PC-9 (cell line): Measurements from ENCODE around the gene KRT80. TPM values are rescaled to one million over a fixed set of nuclear protein-coding genes. Genes with fewer than 3 reads are reported as not detected.
A peak's percentile ranks its signal among the peaks of the same experiment; 100 is the strongest.

Experiments
- BruUV-seq: library from RNA; stranded (reverse); fragments of 400-500 nt; replicated peaks from 2 replicates; lab custom pipeline; 2021; lab: Mats Ljungman, UMichigan
- CTCF ChIA-PET: fragments of 300-600 bp; sonication (Branson Sonifier 250); formaldehyde crosslinking; loops from one replicate; lab custom pipeline; 2022; ENCODE audit warnings: antibody characterized with exemption; lab: Charles Lee
- POLR2A ChIA-PET: fragments of 300-600 bp; sonication (Branson Sonifier 250); formaldehyde crosslinking; loops from one replicate; lab custom pipeline; 2022; ENCODE audit warnings: antibody characterized with exemption; ENCODE audit not compliant: unreplicated experiment; lab: Charles Lee
- DNase-seq, 2 experiments: peaks; one replicate each; pipeline versions ENCODE4 v3.0.0 to v3.0.0-alpha.2; 2015 to 2022; ENCODE audit warnings: mixed read lengths in 1 of 2
- H2AFZ ChIP-seq: fragments of 200-600 bp; sonication (generic); 2 replicates; pipeline ENCODE4 v1.8.1; 2017; ENCODE audit warnings: antibody characterized with exemption
- H3F3A ChIP-seq: fragments of 200-600 bp; sonication (generic); 2 replicates; pipeline ENCODE4 v1.8.1; 2017; ENCODE audit warnings: antibody characterized with exemption, mild to moderate bottlenecking, low read depth; ENCODE audit not compliant: insufficient read depth
- H3K27ac ChIP-seq: fragments of 200-600 bp; sonication (generic); 2 replicates; pipeline ENCODE4 v1.6.1; 2016; ENCODE audit warnings: mixed run types
- H3K27me3 ChIP-seq: fragments of 200-600 bp; sonication (generic); 2 replicates; pipeline ENCODE4 v1.6.1; 2016; ENCODE audit warnings: low read depth, mixed run types; ENCODE audit not compliant: insufficient read depth
- H3K36me3 ChIP-seq: fragments of 200-600 bp; sonication (generic); 2 replicates; pipeline ENCODE4 v1.6.1; 2016; ENCODE audit warnings: low read depth, mixed run types
- H3K4me1 ChIP-seq: fragments of 200-600 bp; sonication (generic); replicated peaks from 2 replicates; pipeline ENCODE4 v1.6.1; 2016; ENCODE audit warnings: mixed run types; ENCODE audit not compliant: insufficient read depth
- H3K4me2 ChIP-seq: fragments of 200-600 bp; sonication (generic); 2 replicates; pipeline ENCODE4 v1.6.1; 2017; ENCODE audit warnings: mixed run types
- H3K4me3 ChIP-seq: fragments of 200-600 bp; sonication (generic); 2 replicates; pipeline ENCODE4 v1.6.1; 2016; ENCODE audit warnings: mixed run types
- H3K79me2 ChIP-seq: fragments of 200-600 bp; sonication (generic); 2 replicates; pipeline ENCODE4 v1.6.1; 2017; ENCODE audit warnings: low read depth, mixed run types
- H3K9me2 ChIP-seq: fragments of 200-600 bp; sonication (generic); 2 replicates; pipeline ENCODE4 v1.8.1; 2017; ENCODE audit warnings: mild to moderate bottlenecking; ENCODE audit not compliant: insufficient read depth
- H3K9me3 ChIP-seq: fragments of 200-600 bp; sonication (generic); 2 replicates; pipeline ENCODE4 v1.8.1; 2016; ENCODE audit warnings: low read depth; ENCODE audit not compliant: insufficient read depth
- H4K20me1 ChIP-seq: fragments of 200-600 bp; sonication (generic); 2 replicates; pipeline ENCODE4 v1.8.1; 2017; ENCODE audit not compliant: insufficient read depth
- CTCF ChIP-seq: fragments of 200-600 bp; sonication (generic); conservative IDR thresholded peaks from 2 replicates; pipeline ENCODE4 v1.6.1; 2017; ENCODE audit warnings: mixed run types, antibody characterized with exemption, mild to moderate bottlenecking, moderate library complexity
- EZH2 ChIP-seq: fragments of 200-600 bp; sonication (generic); IDR thresholded peaks from 2 replicates; pipeline ENCODE4 v1.8.0; 2017; ENCODE audit warnings: antibody characterized with exemption, low read depth
- intact Hi-C: fragments of 100-400 bp; cut with micrococcal nuclease; formaldehyde crosslinking; loops from one replicate; pipeline ENCODE4 v1.10.0; 2022; ENCODE audit not compliant: unreplicated experiment
- total RNA-seq: library from RNA; stranded (reverse); gene quantifications from 2 replicates; pipeline ENCODE4 v1.2.3, GENCODE V29; 2021

The KRT80 gene
- total RNA-seq, 1 experiment from 2014 or later: 94.9 TPM

DNA sequence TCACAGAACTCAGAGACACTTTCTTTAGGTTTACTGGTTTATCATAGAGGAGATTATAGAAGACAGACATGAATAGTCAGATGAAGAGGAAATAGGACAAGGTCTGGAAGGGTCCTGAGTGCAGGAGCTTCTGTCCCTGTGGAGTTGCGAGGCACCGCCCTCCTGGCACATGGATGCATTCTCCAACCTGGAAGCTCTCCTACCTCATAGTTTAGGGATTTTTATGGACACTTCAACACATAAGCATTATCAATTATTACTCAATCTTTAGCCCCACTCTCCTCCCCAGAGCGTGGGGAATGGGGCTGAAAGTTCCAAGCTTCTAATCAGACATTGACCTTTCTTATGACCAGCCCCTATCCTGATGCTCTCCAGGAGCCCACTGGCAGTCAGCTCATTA, 28.7 kb upstream of the KRT80 start:
- POLR2A ChIA-PET: interaction anchor here (0.7 kb wide), 1 partner anchor 10 kb away, joined by 4 read pairs; no protein-coding TSS in a partner anchor
- peak overlapping the region; percentile 54 for H3K4me2 ChIP-seq
- intact Hi-C loops: no loop called here
- peaks cover 94% of the 10 kb centered on the region for H3K4me1 ChIP-seq
- no peaks in the 10 kb centered on the region for H3K27me3 ChIP-seq
- H3K9me3 ChIP-seq: no peaks in the 10 kb centered on the region
- H4K20me1 ChIP-seq: no peaks in the 10 kb centered on the region
- CTCF ChIA-PET: no interaction called here
- H3F3A ChIP-seq: peaks cover 43% of the 10 kb centered on the region
- H3K79me2 ChIP-seq: 0 out of 2 replicates have a peak, but pooled peaks cover 6% of the 10 kb centered on the region
- no peak for DNase-seq
- no TSS peak for BruUV-seq
- no peaks in the 10 kb centered on the region for H3K9me2 ChIP-seq
- no peak overlapping the region for H2AFZ ChIP-seq
- no peaks in the 10 kb centered on the region for H3K36me3 ChIP-seq
- TF ChIP-seq CTCF (no peak), EZH2 (no peak)
- no peak overlapping the region for H3K4me3 ChIP-seq
- H3K27ac ChIP-seq: peak overlapping the region; percentile 68

- Histone ChIP-seq H4K20me1 (no peaks in the 10 kb centered on the region), H3K79me2 (peaks cover 11% of the 10 kb centered on the region; the same call in 1 of the 2 replicates), H3K9me2 (no peaks in the 10 kb centered on the region), H3K4me1 (peaks cover 95% of the 10 kb centered on the region), H3K9me3 (no peaks in the 10 kb centered on the region), H3K27me3 (no peaks in the 10 kb centered on the region), H3F3A (peaks cover 58% of the 10 kb centered on the region), H3K4me3 (peak overlapping the region; percentile 40; the same call in 1 of the 2 replicates), H2AFZ (no peak overlapping the region), H3K27ac (peak overlapping the region; percentile 85), H3K4me2 (peak overlapping the region; percentile 74), H3K36me3 (no peaks in the 10 kb centered on the region)
- no peak for DNase-seq
- ChIA-PET CTCF (no interaction called here), POLR2A (interaction anchor here (0.7 to 1.0 kb wide), 2 partner anchors 71 to 305 kb away, joined by 3 to 5 read pairs; no protein-coding TSS in a partner anchor)
- no peak for TF ChIP-seq CTCF
- TF ChIP-seq EZH2: no peak
- intact Hi-C loops: loop anchor here (5.0 kb wide), 1 partner anchor 654 kb away; no protein-coding TSS in a partner anchor
- BruUV-seq: no TSS peak
Observed at GRCh38 chr12:52218001-52218400, 26.2 kb upstream of the KRT80 start.

GRCh38 chr12:52217223-52217622, 25.4 kb upstream of the KRT80 start:
- Histone ChIP-seq H3K4me1 (peaks cover 90% of the 10 kb centered on the region), H3K79me2 (peaks cover 11% of the 10 kb centered on the region; the same call in 1 of the 2 replicates), H3K27ac (peak overlapping the region; percentile 85), H3K4me2 (peak overlapping the region; percentile 74), H3K9me3 (no peaks in the 10 kb centered on the region), H3K4me3 (peak overlapping the region; percentile 40; the same call in 1 of the 2 replicates), H3K36me3 (no peaks in the 10 kb centered on the region), H3K9me2 (no peaks in the 10 kb centered on the region), H4K20me1 (no peaks in the 10 kb centered on the region), H3F3A (peaks cover 51% of the 10 kb centered on the region), H3K27me3 (no peaks in the 10 kb centered on the region), H2AFZ (no peak overlapping the region)
- TF ChIP-seq EZH2: no peak
- TF ChIP-seq CTCF: no peak
- ChIA-PET CTCF (interaction anchor here (0.5 to 0.6 kb wide), 2 partner anchors 152 to 617 kb away, joined by 3 to 4 read pairs; partner anchors contain the start of gene KRT79), POLR2A (interaction anchor here (0.6 to 1.0 kb wide), 4 partner anchors 18 to 306 kb away, joined by 3 to 6 read pairs (median 4); no protein-coding TSS in a partner anchor)
- intact Hi-C loops: loop anchor here (5.0 kb wide), 1 partner anchor 655 kb away; no protein-coding TSS in a partner anchor
- BruUV-seq: no TSS peak
- peak; percentile 95 to 97 for DNase-seq
